K562 (cell line): ENCODE data around the gene AVPR1B. TPM values are rescaled to one million over a fixed set of nuclear protein-coding genes. Genes with fewer than 3 reads are reported as not detected.

Experiments used
- ATAC-seq: fragments of 200-7000 bp; cut with Tn5 transposase; 3 replicates; pipeline ENCODE4 v1.9.1; 2020; ENCODE audit warnings: moderate library complexity
- BruUV-seq: library from RNA; stranded (reverse); fragments of 400-500 nt; replicated peaks from 2 replicates; lab custom pipeline; 2021; lab: Mats Ljungman, UMichigan
- CTCF ChIA-PET: fragments of 300-600 bp; formaldehyde crosslinking; extraction: SDS; loops from one replicate; lab custom pipeline; 2021; ENCODE audit warnings: low intra/inter-chr PET ratio; lab: Yijun Ruan, JAX
- POLR2A ChIA-PET: fragments of 300-600, 350-650 bp; sonication (Branson Sonifier 250); formaldehyde crosslinking; extraction: SDS; loops from one replicate; lab custom pipeline; 2021; ENCODE audit warnings: antibody characterized with exemption, inconsistent platforms; lab: Yijun Ruan, JAX
- DNase-seq, 4 experiments: peaks; one replicate each; pipeline versions ENCODE4 v3.0.0 to v3.0.0-alpha.2; 2011 to 2018; ENCODE audit warnings: low spot score in 3 of 4, mixed read lengths in 3 of 4; ENCODE audit errors: extremely low read depth in 1 of 4
- FAIRE-seq: peaks from 2 replicates; lab custom pipeline; 2011; peaks lifted over from hg19 to GRCh38; lab: Jason Lieb, UNC
- H2AFZ ChIP-seq: 2 replicates; pipeline ENCODE4 v1.6.0; 2011; ENCODE audit warnings: low read depth, low read length, control low read depth, inconsistent platforms
- H3K27ac ChIP-seq: fragments of 200-600 bp; 3 replicates; pipeline ENCODE4 v1.8.0; 2011; ENCODE audit warnings: low read depth, mild to moderate bottlenecking, control low read depth, inconsistent platforms, low read length, moderate library complexity, mixed read lengths; ENCODE audit errors: extremely low read depth
- H3K27me3 ChIP-seq, 2 experiments: fragments of 300-600 bp in 1 of 2; 2 replicates in 1 of 2; 3 replicates in 1 of 2; pipeline versions ENCODE4 v1.6.0 to v1.8.0; 2011; ENCODE audit warnings: inconsistent platforms in 2 of 2, low read length in 2 of 2, mild to moderate bottlenecking in 1 of 2, mixed read lengths in 1 of 2, moderate library complexity in 1 of 2; ENCODE audit not compliant: control insufficient read depth in 2 of 2, insufficient read depth in 2 of 2
- H3K36me3 ChIP-seq: fragments of 300-600 bp; 3 replicates; pipeline ENCODE4 v1.8.0; 2011; ENCODE audit warnings: mild to moderate bottlenecking, low read length, inconsistent platforms; ENCODE audit not compliant: control insufficient read depth, insufficient read depth
- H3K4me1 ChIP-seq, 2 experiments: fragments of 200-600 bp in 1 of 2; replicated peaks in 1 of 2; 2 replicates in 1 of 2; 3 replicates in 1 of 2; pipeline versions ENCODE4 v1.5.1 to v1.8.0; 2011; ENCODE audit warnings: inconsistent platforms in 2 of 2, low read length in 2 of 2, mild to moderate bottlenecking in 1 of 2, mixed read lengths in 1 of 2, moderate library complexity in 1 of 2; ENCODE audit not compliant: control insufficient read depth in 2 of 2, insufficient read depth in 2 of 2
- H3K4me2 ChIP-seq: 2 replicates; pipeline ENCODE4 v1.6.1; 2011; ENCODE audit warnings: low read length, control low read depth, inconsistent platforms, mixed read lengths; ENCODE audit not compliant: insufficient read depth
- H3K4me3 ChIP-seq: fragments of 200-600 bp; sonication (generic), shearing (Covaris generic); 2 replicates; pipeline ENCODE4 v1.5.1; 2016; ENCODE audit warnings: control low read depth, inconsistent platforms
- H3K79me2 ChIP-seq: fragments of 200-600 bp; 3 replicates; pipeline ENCODE4 v1.8.0; 2011; ENCODE audit warnings: low read length, inconsistent platforms; ENCODE audit not compliant: control insufficient read depth, insufficient read depth
- H3K9ac ChIP-seq, 2 experiments: 2 replicates each; pipeline versions ENCODE4 v1.6.0 to v1.6.1; 2011; ENCODE audit warnings: low read depth in 2 of 2, low read length in 2 of 2, control low read depth in 1 of 2, inconsistent platforms in 1 of 2, mild to moderate bottlenecking in 1 of 2, mixed read lengths in 1 of 2; ENCODE audit not compliant: insufficient read depth in 1 of 2
- H3K9me1 ChIP-seq: one replicate; pipeline ENCODE4 v1.6.0; 2011; ENCODE audit warnings: inconsistent platforms, mild to moderate bottlenecking, low read length, moderate library complexity; ENCODE audit not compliant: control insufficient read depth, insufficient read depth
- H3K9me3 ChIP-seq: replicated peaks from 2 replicates; pipeline ENCODE4 v1.5.1; 2011; ENCODE audit warnings: low read depth, low read length, inconsistent platforms; ENCODE audit not compliant: control insufficient read depth, insufficient read depth
- H4K20me1 ChIP-seq: replicated peaks from 2 replicates; pipeline ENCODE4 v1.6.1; 2011; ENCODE audit warnings: low read length, inconsistent platforms, mixed read lengths; ENCODE audit not compliant: control insufficient read depth, insufficient read depth
- FOXJ2 ChIP-seq: fragments of 200-800 bp; sonication (Bioruptor generic); IDR thresholded peaks from 2 replicates; pipeline ENCODE4 v1.6.1; 2016; ENCODE audit warnings: missing genetic modification characterization, missing compliant biosample characterization
- ZFP30 ChIP-seq: fragments of 250-450 bp; sonication (Bioruptor Pico); IDR thresholded peaks from 2 replicates; pipeline ENCODE4 v1.8.0; 2022; ENCODE audit warnings: moderate library complexity, mild to moderate bottlenecking, inconsistent platforms, borderline replicate concordance
- whole genome bisulfite sequencing: fragments of 100-300 bp; shearing (Covaris generic); methylation state at CpG from one replicate; pipeline ENCODE4 v1.1.6; 2016; ENCODE audit warnings: low coverage, mixed read lengths; ENCODE audit not compliant: insufficient coverage; ENCODE audit errors: missing lambda C conversion rate; 5-methylcytosine and 5-hydroxymethylcytosine counted together
- in situ Hi-C: fragments of 300-500 bp; cut with MboI; formaldehyde crosslinking; loops from 4 replicates; pipeline ENCODE4 v1.15.0; 2018; ENCODE audit warnings: inconsistent platforms, mixed read lengths
- intact Hi-C: fragments of 100-400 bp; cut with micrococcal nuclease; formaldehyde crosslinking; loops from 2 replicates; pipeline ENCODE4 v1.14.2; 2022
- polyA plus RNA-seq, 8 experiments: library from polyadenylated mRNA; depleted of rRNA in 4 of 8; stranded (reverse) in 5 of 8; unstranded in 3 of 8; fragments of >200 nt; fragmentation: Nextera tagmentation in 2 of 8; fragmentation: Illumina TruSeq in 1 of 8; extraction: Ambion mirVana in 2 of 8; extraction: Trizol in 1 of 8; gene quantifications; 2 replicates each; pipeline versions ENCODE4 v1.2.1 to v1.2.3, GENCODE V29; 2011 to 2014; ENCODE audit warnings: inconsistent platforms in 1 of 8, missing spikeins in 1 of 8
- total RNA-seq, 7 experiments: library from RNA; depleted of rRNA in 6 of 7; stranded (reverse); fragments of >200 nt in 6 of 7; fragmentation: Illumina TruSeq in 2 of 7; extraction: Trizol in 2 of 7; gene quantifications; 2 replicates each; pipeline versions ENCODE4 v1.2.1 to v1.2.3, GENCODE V29; 2011 to 2021; ENCODE audit warnings: low replicate concordance in 1 of 7
- TF ChIP-seq, protein P1 (sequence below): fragments of 450-650 bp; IDR thresholded peaks from 2 replicates; pipeline ENCODE4 v1.6.1; 2016

Gene AVPR1B
- total and polyA plus RNA-seq, 9 of the 15 experiments (the other 6 are each of a cell fraction or from before 2014, with no cell fraction given): not detected

DNA sequence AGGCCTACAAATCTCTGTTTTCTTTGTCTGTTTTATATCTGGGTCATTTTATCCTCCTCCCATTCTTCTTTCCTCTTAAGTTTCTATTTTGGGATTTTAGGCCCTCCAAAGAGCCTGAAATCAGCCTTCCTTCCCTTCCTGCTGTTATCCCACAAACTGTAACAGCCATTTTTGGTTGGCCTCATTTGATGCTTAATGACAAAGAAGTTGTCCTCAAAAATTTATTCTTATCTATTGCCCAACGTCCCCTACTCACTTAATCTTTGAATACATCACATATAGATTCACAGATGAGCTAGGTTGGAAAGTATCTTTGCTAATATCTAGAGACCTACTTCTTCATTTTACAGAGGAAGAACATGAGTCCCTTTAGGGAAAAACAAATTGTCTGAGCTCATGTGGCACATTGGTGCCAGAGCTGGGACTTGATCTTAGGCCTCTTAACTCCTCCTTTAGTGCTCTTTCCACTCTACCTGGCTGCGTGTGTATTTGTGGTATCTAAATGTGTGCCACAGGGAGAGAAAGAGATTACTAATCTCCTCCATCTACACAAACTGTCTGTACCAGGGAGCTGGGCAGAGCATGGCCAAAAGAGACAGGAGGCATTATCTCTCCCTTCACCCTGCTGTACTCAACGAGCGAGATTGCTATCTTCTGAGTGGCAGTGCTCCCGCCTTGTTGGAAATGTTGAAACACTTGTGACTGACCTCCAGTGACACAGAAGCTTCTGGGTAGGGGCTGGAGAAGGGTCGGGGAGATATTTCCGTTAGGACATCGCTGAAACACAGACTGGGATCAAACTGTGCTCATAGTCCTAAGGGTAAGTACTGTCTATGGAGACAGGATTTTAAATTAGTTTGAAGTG is 34.1 kb downstream of the AVPR1B start:
- TF ChIP-seq, protein P1, sequence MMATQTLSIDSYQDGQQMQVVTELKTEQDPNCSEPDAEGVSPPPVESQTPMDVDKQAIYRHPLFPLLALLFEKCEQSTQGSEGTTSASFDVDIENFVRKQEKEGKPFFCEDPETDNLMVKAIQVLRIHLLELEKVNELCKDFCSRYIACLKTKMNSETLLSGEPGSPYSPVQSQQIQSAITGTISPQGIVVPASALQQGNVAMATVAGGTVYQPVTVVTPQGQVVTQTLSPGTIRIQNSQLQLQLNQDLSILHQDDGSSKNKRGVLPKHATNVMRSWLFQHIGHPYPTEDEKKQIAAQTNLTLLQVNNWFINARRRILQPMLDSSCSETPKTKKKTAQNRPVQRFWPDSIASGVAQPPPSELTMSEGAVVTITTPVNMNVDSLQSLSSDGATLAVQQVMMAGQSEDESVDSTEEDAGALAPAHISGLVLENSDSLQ: peak; percentile 35
- TF ChIP-seq FOXJ2 (tag): peak; percentile 46; the same call in 1 of the 2 replicates
- TF ChIP-seq ZFP30: no peak
- Histone ChIP-seq H3K27me3 (peaks cover 19 to 31% of the 10 kb centered on the region in 2 experiments), H3K9me3 (no peaks in the 10 kb centered on the region), H3K4me1 (no peaks in the 10 kb centered on the region), H3K27ac (no peak overlapping the region), H4K20me1 (no peaks in the 10 kb centered on the region; the same call in 1 of the 2 replicates), H2AFZ (no peak overlapping the region), H3K79me2 (no peaks in the 10 kb centered on the region), H3K9me1 (no peaks in the 10 kb centered on the region), H3K4me2 (no peak overlapping the region), H3K36me3 (no peaks in the 10 kb centered on the region), H3K9ac (no peak overlapping the region), H3K4me3 (no peak overlapping the region)
- ChIA-PET CTCF (no interaction called here), POLR2A (interaction anchor here (0.7 to 0.9 kb wide), 2 partner anchors 14 to 17 kb away, joined by 3 to 4 read pairs; no protein-coding TSS in a partner anchor)
- DNase-seq: no peak
- WGBS: under 1% methylated on average over 8 of the region's 8 CpGs
- BruUV-seq: no TSS peak
- in situ Hi-C loops: no loop called here
- FAIRE-seq: no peak
- intact Hi-C loops: no loop called here
- no peak for ATAC-seq
